ENCODE measurements around the gene MOBP. TPM values are rescaled to one million over a fixed set of nuclear protein-coding genes. Genes with fewer than 3 reads are reported as not detected.

Gene MOBP
- total RNA-seq, 2 experiments from 2014 or later: not detected

DNA sequence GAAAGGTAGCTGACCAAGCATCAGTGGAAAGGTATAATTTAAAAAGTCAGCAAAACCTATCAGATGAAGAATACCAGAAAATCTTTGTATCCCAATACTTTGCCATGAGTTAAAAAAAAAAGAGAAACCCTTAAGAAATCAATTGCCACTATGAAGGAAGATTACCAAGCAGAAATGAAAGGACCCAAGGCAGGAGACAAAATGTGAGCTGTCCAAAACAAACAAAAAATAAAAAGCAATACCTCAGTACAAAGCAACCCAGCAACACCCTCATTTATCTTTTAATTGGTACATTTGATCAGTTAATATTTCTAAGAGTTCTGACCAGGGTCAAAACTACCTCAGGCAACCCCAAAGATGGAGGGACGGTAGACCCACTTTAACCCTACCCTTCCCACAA, 65.3 kb downstream of the MOBP start:
- Mint-ChIP-seq H3K9me3 (no peaks in the 10 kb centered on the region), H3K4me1 (no peaks in the 10 kb centered on the region), H3K36me3 (no peaks in the 10 kb centered on the region), H3K4me3 (no peak overlapping the region), H3K27me3 (peaks cover 28% of the 10 kb centered on the region), H3K27ac (no peak overlapping the region)
- no peak for DNase-seq

DNA sequence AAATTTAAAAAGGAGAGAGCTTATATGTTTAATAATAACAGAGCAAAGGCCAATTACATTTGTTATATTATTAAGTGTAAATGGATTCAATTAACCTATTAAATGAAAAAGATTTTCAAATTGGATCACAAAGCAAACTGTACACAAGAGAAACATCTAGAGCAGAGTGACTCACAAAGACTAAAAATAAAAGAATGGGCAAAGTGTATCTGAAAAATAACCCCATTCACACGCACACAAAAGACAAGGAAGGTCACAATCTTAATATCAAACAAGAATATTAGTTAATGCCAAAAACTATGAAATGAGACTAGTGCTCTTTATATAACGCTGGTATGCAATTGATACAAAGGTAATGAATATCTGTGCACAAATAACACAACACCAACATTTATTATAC, 65.7 kb downstream of the MOBP start:
- Mint-ChIP-seq H3K36me3 (no peaks in the 10 kb centered on the region), H3K27me3 (peaks cover 28% of the 10 kb centered on the region), H3K4me1 (no peaks in the 10 kb centered on the region), H3K27ac (no peak overlapping the region), H3K9me3 (no peaks in the 10 kb centered on the region), H3K4me3 (no peak overlapping the region)
- DNase-seq: no peak

DNA sequence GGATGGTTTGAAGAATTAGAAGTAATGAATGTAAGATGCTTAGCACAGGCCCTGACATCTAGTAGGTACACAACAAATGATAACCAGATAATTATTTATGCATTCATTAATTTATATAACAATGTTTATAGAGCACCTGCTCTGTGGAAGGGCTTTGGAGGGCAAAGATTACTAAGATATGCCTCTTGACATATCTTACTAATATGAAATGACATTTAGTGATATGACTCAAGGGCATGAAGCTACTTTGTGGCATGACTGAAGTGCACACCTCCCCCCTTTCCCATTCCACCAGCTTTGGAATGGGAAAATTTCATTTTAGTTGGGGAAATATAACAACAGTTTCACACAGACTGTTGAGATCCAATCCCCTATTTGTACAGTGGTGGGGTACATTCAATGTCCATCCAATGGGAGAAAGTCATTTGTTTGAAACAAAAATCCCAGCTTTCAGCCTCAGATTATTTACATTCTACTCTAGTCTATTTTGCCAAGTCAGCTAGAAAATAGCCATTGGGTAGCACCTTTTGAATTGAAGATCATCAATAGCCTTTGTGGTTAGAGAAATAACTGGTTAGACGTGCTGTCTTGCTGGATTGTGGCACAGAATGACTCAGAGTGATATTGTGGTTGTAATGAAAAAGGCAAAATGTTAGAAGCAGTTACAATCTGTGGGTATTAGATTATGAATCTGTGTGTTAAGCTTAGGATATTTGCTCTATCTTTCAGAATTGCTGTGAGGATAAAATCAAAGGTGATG, 72.9 kb downstream of the MOBP start:
- Mint-ChIP-seq H3K27ac (no peak overlapping the region), H3K27me3 (peaks cover 14% of the 10 kb centered on the region), H3K4me3 (no peak overlapping the region), H3K4me1 (peaks cover 5% of the 10 kb centered on the region), H3K9me3 (no peaks in the 10 kb centered on the region), H3K36me3 (no peaks in the 10 kb centered on the region)
- DNase-seq: no peak

DNA sequence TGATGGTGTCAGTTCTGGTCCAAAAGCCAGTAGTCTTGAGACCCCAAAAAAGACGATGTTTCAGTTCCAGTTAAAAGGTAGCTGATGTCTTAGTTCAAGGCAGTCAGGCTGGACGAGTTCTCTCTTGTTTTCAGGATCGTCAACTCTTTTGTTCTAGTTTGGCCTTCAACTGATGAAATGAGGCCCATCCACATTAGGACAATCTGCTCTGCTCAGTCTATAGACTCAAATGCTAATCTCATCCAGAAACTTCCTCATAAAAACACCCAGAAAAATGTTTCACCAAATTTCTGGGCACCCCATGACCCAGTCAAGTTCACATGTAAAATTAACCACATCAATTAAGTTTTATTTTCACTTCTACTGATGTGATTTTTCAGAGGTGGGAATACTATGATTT, 74.0 kb downstream of the MOBP start:
- Mint-ChIP-seq H3K4me1 (peaks cover 5% of the 10 kb centered on the region), H3K36me3 (no peaks in the 10 kb centered on the region), H3K27ac (no peak overlapping the region), H3K27me3 (peaks cover 9% of the 10 kb centered on the region), H3K4me3 (no peak overlapping the region), H3K9me3 (no peaks in the 10 kb centered on the region)
- DNase-seq: no peak

DNA sequence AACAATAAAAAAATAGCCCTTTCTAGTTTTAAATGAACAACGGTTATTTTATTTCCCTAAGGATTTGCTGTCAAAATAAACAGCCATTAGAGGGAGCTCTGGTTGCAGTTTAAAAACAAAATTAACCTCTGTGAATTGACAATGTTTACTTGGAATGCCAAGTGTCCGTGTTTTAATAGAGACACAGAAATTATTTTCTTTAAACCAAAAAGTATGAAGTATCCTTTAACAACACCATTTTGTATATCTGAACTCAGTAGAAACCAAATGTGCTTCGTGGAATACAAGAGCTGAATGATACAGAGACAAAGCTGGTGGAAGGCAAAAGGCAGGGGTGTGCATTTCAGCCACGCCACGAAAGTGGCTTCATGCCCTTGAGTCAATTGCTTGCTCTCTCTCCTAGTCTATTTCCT, 74.4 kb downstream of the MOBP start:
- Mint-ChIP-seq H3K4me1 (peaks cover 5% of the 10 kb centered on the region), H3K27me3 (peaks cover 9% of the 10 kb centered on the region), H3K27ac (no peak overlapping the region), H3K4me3 (no peak overlapping the region), H3K9me3 (no peaks in the 10 kb centered on the region), H3K36me3 (no peaks in the 10 kb centered on the region)
- no peak for DNase-seq

DNA sequence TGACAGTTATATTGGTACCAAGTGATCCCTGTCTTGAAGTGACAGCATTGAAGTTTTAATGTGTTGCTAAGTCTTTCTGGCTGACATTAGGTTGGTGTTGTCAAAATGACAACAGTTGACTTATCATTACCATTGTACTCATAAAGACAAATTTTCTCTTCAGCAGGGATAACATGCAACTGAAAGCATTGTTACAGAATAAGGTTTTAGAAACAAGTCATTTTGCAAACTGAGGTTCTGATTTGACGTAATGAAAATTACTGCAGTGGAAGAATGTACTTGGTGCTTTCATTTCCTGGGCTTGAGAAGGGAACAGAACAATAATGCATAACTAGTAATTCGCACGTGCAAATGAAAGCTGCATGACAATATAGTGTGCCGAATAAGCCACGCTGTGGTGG, 75.1 kb downstream of the MOBP start:
- peaks cover 9% of the 10 kb centered on the region for H3K27me3 Mint-ChIP-seq
- no peak for DNase-seq
- H3K4me3 Mint-ChIP-seq: no peak overlapping the region
- H3K27ac Mint-ChIP-seq: no peak overlapping the region
- peaks cover 5% of the 10 kb centered on the region for H3K4me1 Mint-ChIP-seq
- H3K36me3 Mint-ChIP-seq: no peaks in the 10 kb centered on the region
- H3K9me3 Mint-ChIP-seq: no peaks in the 10 kb centered on the region

DNA sequence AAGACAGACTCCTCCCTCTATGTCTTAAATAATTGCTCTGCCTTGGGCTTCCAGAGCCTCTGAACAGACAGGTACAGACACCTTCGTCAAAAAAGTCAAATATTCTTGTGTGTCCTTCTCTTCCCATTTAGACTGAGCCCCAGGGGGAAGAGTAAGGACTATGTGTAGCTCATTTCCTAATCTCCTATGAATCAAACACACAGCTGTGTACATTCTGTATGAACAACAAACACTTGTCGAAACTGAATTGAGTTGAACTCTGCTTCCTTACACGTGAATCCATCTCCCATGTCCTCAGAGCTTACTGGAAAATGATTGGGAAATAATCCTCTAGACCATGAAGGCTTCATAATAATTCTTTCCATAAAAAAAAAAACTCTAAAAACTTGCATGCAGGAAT, 80.8 kb downstream of the MOBP start:
- no peak for DNase-seq
- H3K4me1 Mint-ChIP-seq: no peaks in the 10 kb centered on the region
- H3K27ac Mint-ChIP-seq: no peak overlapping the region
- peaks cover 11% of the 10 kb centered on the region for H3K9me3 Mint-ChIP-seq
- H3K36me3 Mint-ChIP-seq: no peaks in the 10 kb centered on the region
- H3K4me3 Mint-ChIP-seq: no peak overlapping the region
- H3K27me3 Mint-ChIP-seq: peaks cover 37% of the 10 kb centered on the region

DNA sequence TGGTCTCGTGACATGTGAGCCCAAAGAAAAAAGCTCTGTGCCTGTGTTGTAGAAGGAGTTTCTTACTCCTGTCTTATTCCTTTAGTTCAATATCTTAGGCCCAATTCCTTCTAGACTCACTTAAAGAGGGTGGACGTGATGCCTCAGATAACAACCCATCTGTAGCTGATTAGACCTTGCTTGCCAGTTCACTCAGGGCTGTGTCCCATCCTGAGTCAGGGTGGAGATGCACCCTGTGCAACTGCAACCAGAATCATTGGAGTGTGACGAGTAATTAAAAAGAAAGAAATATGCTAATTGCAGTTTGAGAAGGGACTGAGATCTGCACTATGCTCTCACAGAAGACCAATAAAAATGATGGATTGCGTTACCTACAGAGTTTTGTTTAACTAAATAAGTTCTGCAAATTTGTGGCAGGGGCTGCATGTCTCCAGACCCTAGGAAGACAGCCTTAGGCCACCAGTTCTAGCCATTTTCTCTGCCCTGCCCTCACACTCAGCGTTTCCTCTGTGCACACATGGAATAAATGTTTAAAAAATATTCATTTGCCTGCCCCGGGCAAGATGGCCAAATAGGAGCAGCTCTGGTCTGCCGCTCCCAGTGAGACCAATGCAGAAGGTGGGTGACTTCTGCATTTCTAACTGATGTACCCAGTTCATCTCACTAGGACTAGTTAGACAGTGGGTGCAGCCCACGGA, 83.0 kb downstream of the MOBP start:
- Mint-ChIP-seq H3K4me1 (no peaks in the 10 kb centered on the region), H3K27ac (no peak overlapping the region), H3K36me3 (no peaks in the 10 kb centered on the region), H3K4me3 (no peak overlapping the region), H3K27me3 (peaks cover 28% of the 10 kb centered on the region), H3K9me3 (peaks cover 17% of the 10 kb centered on the region)
- DNase-seq: no peak

Other genes starting within 250 kb of the MOBP start
- gene CX3CR1, start 187.6 kb upstream of the MOBP start, total RNA-seq: under 1 TPM; 0.08 to 0.25 TPM
- not detected for gene CCR8, start 138.0 kb upstream of the MOBP start, total RNA-seq
- gene SLC25A38, start 84.3 kb upstream of the MOBP start, total RNA-seq: 10 to 100 TPM; 43.2 to 44.1 TPM
- gene RPSA, start 61.0 kb upstream of the MOBP start, total RNA-seq: 1,000 to 10,000 TPM; 2,531 to 2,622 TPM